SK-N-SH (cell line): ENCODE measurements around the gene TMEM63C. TPM values are rescaled to one million over a fixed set of nuclear protein-coding genes. Genes with fewer than 3 reads are reported as not detected.

Experiments
- CTCF ChIA-PET: fragments of 300-600, 350-600 bp; formaldehyde crosslinking; extraction: SDS; loops from one replicate; lab custom pipeline; 2021; lab: Yijun Ruan, JAX
- POLR2A ChIA-PET: fragments of 350-600 bp; sonication (Branson Sonifier 250); formaldehyde crosslinking; extraction: SDS; loops from one replicate; lab custom pipeline; 2020; ENCODE audit warnings: antibody characterized with exemption, inconsistent platforms; lab: Yijun Ruan, JAX
- DNase-seq: peaks from one replicate; pipeline ENCODE4 v3.0.0; 2012
- H2AFZ ChIP-seq: fragments of 200-600 bp; sonication (generic); 2 replicates; pipeline ENCODE4 v1.8.1; 2016; ENCODE audit warnings: antibody characterized with exemption, mild to moderate bottlenecking, low read depth
- H3F3A ChIP-seq: fragments of 200-600 bp; sonication (generic); replicated peaks from 2 replicates; pipeline ENCODE3; 2016; ENCODE audit warnings: antibody characterized with exemption, mild to moderate bottlenecking; ENCODE audit not compliant: insufficient read depth
- H3K27ac ChIP-seq, 2 experiments: fragments of 200-500 bp in 1 of 2; fragments of 200-600 bp in 1 of 2; sonication (Bioruptor generic) in 1 of 2; sonication (generic), shearing (Covaris generic) in 1 of 2; 2 replicates each; pipeline versions ENCODE4 v1.5.1 to v1.6.1; 2014 to 2016; ENCODE audit warnings: low read depth in 2 of 2, inconsistent platforms in 1 of 2, low read length in 1 of 2, mild to moderate bottlenecking in 1 of 2, mixed read lengths in 1 of 2
- H3K27me3 ChIP-seq: fragments of 200-600 bp; sonication (generic), shearing (Covaris generic); 2 replicates; pipeline ENCODE4 v1.6.1; 2016; ENCODE audit warnings: mixed run types; ENCODE audit not compliant: insufficient read depth
- H3K36me3 ChIP-seq, 2 experiments: fragments of 200-500 bp in 1 of 2; fragments of 200-600 bp in 1 of 2; sonication (Bioruptor generic) in 1 of 2; sonication (generic) in 1 of 2; replicated peaks in 1 of 2; 2 replicates each; pipeline versions ENCODE3 to v1.5.1; 2014 to 2016; ENCODE audit warnings: low read length in 1 of 2, mild to moderate bottlenecking in 1 of 2; ENCODE audit not compliant: insufficient read depth in 2 of 2, control insufficient read depth in 1 of 2
- H3K4me1 ChIP-seq, 2 experiments: fragments of 200-500 bp in 1 of 2; fragments of 200-600 bp in 1 of 2; sonication (Bioruptor generic) in 1 of 2; sonication (generic), shearing (Covaris generic) in 1 of 2; 2 replicates each; pipeline versions ENCODE4 v1.5.1 to v1.6.1; 2014 to 2016; ENCODE audit warnings: low read depth in 1 of 2, low read length in 1 of 2, mixed run types in 1 of 2; ENCODE audit not compliant: insufficient read depth in 2 of 2, control insufficient read depth in 1 of 2
- H3K4me2 ChIP-seq: fragments of 200-600 bp; sonication (generic), shearing (Covaris generic); 2 replicates; pipeline ENCODE4 v1.6.1; 2017; ENCODE audit warnings: mixed run types
- H3K4me3 ChIP-seq, 2 experiments: fragments of 200-500 bp in 1 of 2; fragments of 200-600 bp in 1 of 2; sonication (Bioruptor generic) in 1 of 2; sonication (generic), shearing (Covaris generic) in 1 of 2; 2 replicates each; pipeline versions ENCODE4 v1.5.1 to v1.8.1; 2014 to 2016; ENCODE audit warnings: low read depth in 2 of 2, inconsistent platforms in 1 of 2, low read length in 1 of 2, mild to moderate bottlenecking in 1 of 2, mixed read lengths in 1 of 2, moderate library complexity in 1 of 2
- H3K79me2 ChIP-seq: fragments of 200-600 bp; sonication (generic); 2 replicates; pipeline ENCODE4 v1.8.1; 2017; ENCODE audit warnings: mild to moderate bottlenecking; ENCODE audit not compliant: insufficient read depth
- H3K9ac ChIP-seq: fragments of 200-600 bp; sonication (generic); 2 replicates; pipeline ENCODE4 v1.6.1; 2017; ENCODE audit warnings: mixed run types
- H3K9me2 ChIP-seq: fragments of 200-600 bp; sonication (generic); 2 replicates; pipeline ENCODE4 v1.6.1; 2017; ENCODE audit warnings: mixed run types
- H3K9me3 ChIP-seq: fragments of 200-600 bp; sonication (generic); 2 replicates; pipeline ENCODE4 v1.6.1; 2017; ENCODE audit warnings: mixed run types, mild to moderate bottlenecking, moderate library complexity
- H4K20me1 ChIP-seq: fragments of 200-600 bp; sonication (generic); 2 replicates; pipeline ENCODE4 v1.6.1; 2017; ENCODE audit warnings: mild to moderate bottlenecking, mixed run types; ENCODE audit not compliant: insufficient read depth
- RXRA ChIP-seq: IDR thresholded peaks from 2 replicates; pipeline ENCODE4 v1.4.0; 2012; ENCODE audit warnings: low read depth, mild to moderate bottlenecking, borderline replicate concordance
- SMC3 ChIP-seq: IDR thresholded peaks from 2 replicates; pipeline ENCODE4 v1.6.1; 2012; ENCODE audit warnings: low read depth, low read length, improper control_type of control experiment
- WGBS: methylation state at CpG from one replicate; pipeline ENCODE4 v1.1.6; 2017; ENCODE audit warnings: low lambda C conversion rate; 5-methylcytosine and 5-hydroxymethylcytosine counted together
- polyA plus RNA-seq, 3 experiments: library from polyadenylated mRNA; depleted of rRNA; stranded (reverse); fragments of >200 nt; gene quantifications; 2 replicates each; pipeline ENCODE4 v1.2.3, GENCODE V29; 2012
- small RNA-seq, 7 experiments: library from RNA; depleted of rRNA; stranded (forward); fragments of <200 nt; gene quantifications; one replicate each; pipeline ENCODE3, GENCODE V24; 2012

The TMEM63C gene
- polyA plus RNA-seq, 1 of the 3 experiments (the other 2 are of a cell fraction): 0.25 TPM

GRCh38 chr14:77306851-77307496, 125.4 kb downstream of the TMEM63C start:
- no peaks in the 10 kb centered on the region for H3K9me2 ChIP-seq
- H3K9ac ChIP-seq: no peak overlapping the region
- peak overlapping the region; percentile 66 for H3K4me2 ChIP-seq
- H3K27ac ChIP-seq: peak overlapping the region; percentile 49 to 76
- H3K27me3 ChIP-seq: no peaks in the 10 kb centered on the region
- no peak overlapping the region for H2AFZ ChIP-seq
- H3K79me2 ChIP-seq: no peaks in the 10 kb centered on the region
- ChIA-PET POLR2A (interaction anchor here (1.2 kb wide), 1 partner anchor 15 kb away, joined by 4 read pairs; the partner anchor contains the start of gene GSTZ1), CTCF (interaction anchor here (0.7 to 2.3 kb wide), 7 partner anchors 9 to 431 kb away, joined by 3 to 40 read pairs (median 4); no protein-coding TSS in a partner anchor)
- no peak for TF ChIP-seq SMC3
- TF ChIP-seq RXRA: no peak
- peaks cover 24% of the 10 kb centered on the region for H3F3A ChIP-seq
- H3K36me3 ChIP-seq: peaks cover 9 to 25% of the 10 kb centered on the region in 2 experiments
- H3K9me3 ChIP-seq: no peaks in the 10 kb centered on the region
- 19% methylated on average over 3 of the region's 3 CpGs for WGBS
- peak; percentile 26 for DNase-seq
- no peak overlapping the region; a peak in 1 of 4 replicates for H3K4me3 ChIP-seq
- peaks cover 11 to 31% of the 10 kb centered on the region in 2 experiments for H3K4me1 ChIP-seq
- H4K20me1 ChIP-seq: peaks cover 3% of the 10 kb centered on the region

Small RNA genes lying within 50 kb of the gene (small RNA-seq; reads per million reads assigned to genes)
- gene MIR1260A (0 reads per million in 7 experiments), gene RF00421 (0 reads per million in 7 experiments)

Other genes starting within 250 kb of the TMEM63C start
- gene IRF2BPL, start 153.1 kb upstream of the TMEM63C start, polyA plus RNA-seq (2012; rRNA removed): 10.9 and 17.1 TPM in 2 replicates
- gene CIPC, start 83.5 kb upstream of the TMEM63C start, polyA plus RNA-seq (2012; rRNA removed): 6.5 and 9.6 TPM in 2 replicates
- 0.03 TPM in 1 of 2 replicates, not detected in the other for gene ZDHHC22, start 40.0 kb upstream of the TMEM63C start, polyA plus RNA-seq (2012; rRNA removed)
- not detected in 2 replicates for gene NGB, start 89.4 kb downstream of the TMEM63C start, polyA plus RNA-seq (2012; rRNA removed)
- 19.9 and 22.8 TPM in 2 replicates for gene POMT2, start 139.1 kb downstream of the TMEM63C start, polyA plus RNA-seq (2012; rRNA removed)
- 43.1 and 53.7 TPM in 2 replicates for gene GSTZ1, start 139.2 kb downstream of the TMEM63C start, polyA plus RNA-seq (2012; rRNA removed)
- gene TMED8, start 195.3 kb downstream of the TMEM63C start, polyA plus RNA-seq (2012; rRNA removed): 2.3 and 3.2 TPM in 2 replicates
- gene SAMD15, start 195.6 kb downstream of the TMEM63C start, polyA plus RNA-seq (2012; rRNA removed): 1.7 and 3.0 TPM in 2 replicates
- 0.21 and 0.37 TPM in 2 replicates for gene NOXRED1, start 241.7 kb downstream of the TMEM63C start, polyA plus RNA-seq (2012; rRNA removed)